Medulla oblongata (tissue), 1 donor: ENCODE data around the gene RIPOR3.
"Not testable (repeated sequence)": the region's sequence is repeated elsewhere in the genome, so short reads cannot be mapped to it uniquely, and the experiment has no call there.

Source experiments
- DNase-seq: peaks from one replicate; pipeline ENCODE4 v3.0.0-alpha.2; 2015; ENCODE audit errors: extremely low spot score

RIPOR3 gene

GRCh38 chr20:50724112-50724725 lies 32.9 kb upstream of the RIPOR3 start:
- DNase-seq: no peak

GRCh38 chr20:50723672-50724071 lies 32.3 kb upstream of the RIPOR3 start:
- no peak for DNase-seq

GRCh38 chr20:50722424-50723155 lies 31.2 kb upstream of the RIPOR3 start:
- DNase-seq: no peak

DNA sequence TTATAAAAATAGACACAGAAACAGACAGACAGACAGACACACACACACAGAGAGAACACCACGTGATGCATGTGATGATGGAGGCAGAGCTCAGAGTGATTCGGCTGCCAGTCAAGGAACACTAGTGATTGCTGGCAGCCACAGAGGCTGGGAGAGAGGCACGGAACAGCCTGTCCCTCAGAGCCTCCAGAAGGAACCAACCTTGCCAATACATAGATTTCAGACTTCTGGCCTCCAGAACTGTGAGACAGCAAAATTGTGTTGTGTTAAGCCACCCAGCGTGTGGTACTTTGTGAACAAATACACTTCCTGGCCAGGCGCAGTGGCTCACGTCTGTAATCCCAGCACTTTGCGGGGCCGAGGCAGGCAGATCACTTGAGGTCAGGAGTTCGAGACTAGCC lies 30.5 kb upstream of the RIPOR3 start:
- peak; percentile 59 for DNase-seq

DNA sequence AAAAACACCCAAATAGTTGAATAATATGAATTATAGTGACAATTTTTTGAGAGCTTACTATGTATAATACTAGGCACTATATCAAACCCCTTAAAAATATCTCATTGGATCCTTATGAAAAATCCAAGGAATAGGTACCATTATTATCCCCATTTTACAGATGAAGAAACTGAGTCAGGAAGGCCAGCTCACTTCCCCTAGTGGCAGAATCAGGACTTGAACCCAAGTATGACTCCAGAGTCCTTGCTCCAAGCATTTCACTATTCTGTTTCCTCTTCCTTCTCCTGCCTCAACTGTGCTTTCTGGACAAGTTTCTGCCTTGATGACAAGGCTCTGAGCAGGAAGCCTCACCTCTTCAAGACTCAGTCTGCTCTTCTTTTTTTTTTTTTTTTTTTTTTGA lies 29.2 kb upstream of the RIPOR3 start:
- DNase-seq: no peak

DNA sequence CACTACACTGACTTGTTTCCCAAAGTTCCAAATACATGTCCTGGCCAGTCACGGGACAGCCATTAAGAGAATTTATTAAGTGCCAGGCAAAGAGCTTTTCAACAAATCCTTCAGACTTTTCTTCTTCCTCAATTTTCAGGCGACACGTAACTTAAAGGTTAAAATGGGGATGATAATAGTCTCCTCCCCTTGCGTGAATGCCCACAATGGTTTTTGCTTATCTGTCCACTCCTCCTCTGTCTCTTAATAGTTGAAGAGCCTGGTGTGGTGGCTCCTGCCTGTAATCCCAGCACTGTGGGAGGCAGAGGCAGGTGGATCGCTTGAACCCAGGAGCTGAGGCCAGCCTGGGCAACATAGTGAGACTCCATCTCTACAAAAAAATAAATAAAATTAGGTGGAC lies 28.7 kb upstream of the RIPOR3 start:
- DNase-seq: no peak

DNA sequence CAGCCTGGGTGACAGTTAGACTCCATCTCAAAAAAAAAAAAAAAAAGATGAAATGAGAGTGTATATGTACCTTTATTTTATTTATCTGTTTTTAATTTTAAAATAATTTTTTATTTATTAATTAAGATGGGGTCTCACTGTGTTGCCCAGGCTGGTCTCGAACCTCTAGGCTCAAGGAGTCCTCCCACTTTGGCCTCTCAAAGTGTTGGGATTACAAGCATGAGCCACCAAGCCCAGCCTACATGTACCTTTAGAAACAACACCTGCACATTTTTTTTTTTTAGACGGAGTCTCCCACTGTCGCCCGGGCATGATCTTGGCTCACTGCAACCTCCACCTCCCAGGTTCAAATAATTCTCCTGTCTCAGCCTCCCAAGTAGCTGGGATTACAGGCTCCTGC lies 28.0 kb upstream of the RIPOR3 start:
- DNase-seq: no peak

DNA sequence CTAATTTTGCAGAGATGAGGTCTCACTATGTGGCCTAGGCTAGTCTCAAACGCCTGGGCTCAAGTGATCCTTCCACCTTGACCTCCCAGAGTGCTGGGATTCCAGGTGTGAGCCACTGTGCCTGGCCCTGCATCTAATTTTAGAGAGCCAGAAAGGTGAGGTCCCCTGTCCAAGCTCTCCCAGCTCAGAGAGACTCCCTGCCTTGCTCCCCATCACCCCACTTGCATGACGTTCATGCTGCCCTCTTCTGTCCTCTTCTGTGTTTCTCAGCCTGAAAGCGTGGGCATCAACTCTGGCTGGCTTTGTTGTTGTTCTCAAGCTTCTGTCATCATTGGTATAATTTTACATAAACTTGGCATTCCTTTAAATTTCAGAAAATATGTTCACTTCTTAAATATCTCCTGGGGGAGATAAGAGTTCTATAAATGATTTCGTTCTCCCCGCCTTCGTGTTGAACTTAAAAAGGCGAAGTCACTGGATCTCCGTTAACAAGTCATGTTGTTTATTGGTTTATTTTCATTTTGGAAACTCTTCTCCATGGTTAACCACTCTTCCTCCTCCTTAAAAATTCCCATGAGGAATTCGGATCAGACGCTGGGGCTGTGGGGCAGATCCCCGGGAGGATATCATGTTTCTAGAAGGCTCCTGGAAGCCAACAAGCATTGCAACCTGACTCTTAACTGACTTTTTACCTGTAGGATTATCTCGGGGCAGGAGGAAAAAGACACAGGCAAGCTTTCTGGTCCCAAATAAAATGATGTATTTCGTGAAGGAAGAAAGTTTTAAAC lies 26.8 kb upstream of the RIPOR3 start:
- no peak for DNase-seq

GRCh38 chr20:50717312-50717711 lies 26.0 kb upstream of the RIPOR3 start:
- DNase-seq: no peak

DNA sequence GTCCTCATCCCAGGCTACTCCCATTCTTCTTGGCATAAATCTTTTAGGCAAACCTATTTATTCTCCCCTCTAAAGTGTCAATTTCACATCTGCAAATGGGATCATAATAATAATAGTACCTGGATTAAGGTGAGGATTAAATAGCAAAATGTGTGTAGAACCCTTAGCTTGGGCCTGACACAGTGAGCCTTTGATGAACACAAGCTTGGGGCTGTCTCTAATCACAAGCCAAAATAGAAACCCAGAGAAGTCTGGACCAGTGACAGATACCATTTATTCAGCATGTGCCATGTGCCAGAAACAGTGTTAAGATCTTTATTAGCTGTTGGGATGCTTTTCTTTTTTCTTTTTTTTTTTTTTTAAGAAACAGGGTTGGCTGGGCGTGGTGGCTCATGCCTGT lies 25.2 kb upstream of the RIPOR3 start:
- DNase-seq: no peak

GRCh38 chr20:50715694-50716093 lies 24.4 kb upstream of the RIPOR3 start:
- no peak for DNase-seq

- DNase-seq: not testable (repeated sequence)
Observed at GRCh38 chr20:50714426-50714825, 23.1 kb upstream of the RIPOR3 start.

GRCh38 chr20:50713657-50714101 lies 22.3 kb upstream of the RIPOR3 start:
- peak; percentile 60 for DNase-seq

- no peak for DNase-seq
Observed at GRCh38 chr20:50712771-50713656, 21.7 kb upstream of the RIPOR3 start.

DNA sequence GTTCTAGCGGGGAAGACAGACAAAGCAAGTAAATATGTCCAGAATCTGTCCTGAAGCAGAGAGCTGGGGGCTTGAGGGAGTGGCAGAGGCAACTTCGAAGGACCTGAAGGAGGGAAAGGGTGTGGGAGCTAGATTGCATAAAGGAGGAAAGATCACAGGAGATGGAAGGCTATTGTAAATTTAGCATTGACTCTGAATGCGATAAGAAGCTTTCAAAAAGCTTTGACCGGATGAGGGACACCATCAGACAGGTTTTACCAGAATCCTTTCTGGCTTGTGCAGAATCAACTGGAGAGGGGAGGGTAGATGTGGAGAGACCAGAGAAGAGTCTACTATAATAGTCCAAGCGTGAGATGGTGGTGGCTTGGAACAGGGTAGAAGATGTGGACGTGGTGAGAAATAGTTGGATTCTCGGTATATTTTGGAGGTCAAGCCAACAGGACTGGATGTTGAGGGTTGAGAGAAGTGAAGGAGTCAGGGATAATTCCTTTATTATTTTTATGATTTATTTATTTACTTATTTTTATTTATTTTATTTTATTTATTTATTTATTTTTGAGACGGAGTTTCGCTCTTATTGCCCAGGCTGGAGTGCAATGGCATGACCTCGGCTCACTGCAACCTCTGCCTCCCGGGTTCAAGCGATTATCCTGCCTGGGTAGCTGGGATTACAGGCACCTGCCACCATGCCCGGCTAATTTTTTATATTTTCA lies 19.9 kb upstream of the RIPOR3 start:
- DNase-seq: no peak

- no peak for DNase-seq
Observed at GRCh38 chr20:50710492-50711063, 19.2 kb upstream of the RIPOR3 start.

DNA sequence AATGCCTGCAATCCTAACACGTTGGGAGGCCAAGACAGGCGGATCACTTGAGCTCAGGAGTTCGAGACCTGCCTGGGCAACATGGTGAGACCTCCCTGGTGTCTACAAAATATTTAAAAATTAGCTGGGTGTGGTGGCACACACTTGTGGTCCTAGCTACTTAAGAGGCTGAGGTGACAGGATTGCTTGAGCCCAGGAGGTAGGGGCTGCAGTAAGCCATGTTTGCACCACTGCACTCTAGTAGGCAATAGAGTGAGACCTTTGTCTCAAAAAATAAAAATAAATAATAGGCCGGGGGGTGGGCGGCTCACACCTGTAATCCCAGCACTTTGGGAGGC lies 18.3 kb upstream of the RIPOR3 start:
- DNase-seq: no peak

DNA sequence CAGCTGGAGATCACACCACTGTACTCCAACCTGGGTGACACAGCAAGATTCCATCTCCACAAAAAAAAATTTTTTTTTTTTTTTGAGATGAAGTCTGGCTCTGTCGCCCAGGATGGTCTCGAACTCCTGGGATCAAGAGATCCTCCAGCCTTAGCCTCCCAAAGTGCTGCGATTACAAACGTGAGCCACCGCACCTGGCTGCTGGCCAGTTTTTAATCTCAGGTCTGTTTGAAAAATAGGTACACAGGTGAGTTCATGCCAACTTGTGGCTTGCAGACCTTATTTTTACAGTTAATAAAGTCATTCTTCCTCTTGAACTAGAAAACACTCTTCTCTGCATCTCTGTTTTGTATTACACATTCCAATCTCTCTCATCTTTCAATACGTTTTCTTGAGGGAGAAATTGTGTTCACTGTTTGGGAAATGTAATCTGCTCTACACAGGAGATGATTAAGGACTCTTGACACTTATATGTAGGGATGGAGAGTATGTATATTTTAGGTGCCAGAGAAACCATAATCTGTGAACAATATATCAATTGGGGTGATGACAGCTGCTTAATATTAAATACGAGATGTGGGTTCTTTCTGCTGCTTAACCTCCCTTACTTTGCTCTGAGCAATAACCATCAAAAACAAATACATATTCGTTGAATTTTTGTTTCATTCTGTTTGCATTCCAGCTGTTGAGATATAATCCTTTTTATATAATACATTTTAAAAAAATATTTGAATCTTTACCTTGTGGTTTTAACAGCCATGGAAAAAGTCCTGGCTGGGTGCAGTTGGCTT lies 17.7 kb upstream of the RIPOR3 start:
- DNase-seq: no peak

- no peak for DNase-seq
Observed at GRCh38 chr20:50704971-50705370, 13.6 kb upstream of the RIPOR3 start.

- DNase-seq: no peak
Observed at GRCh38 chr20:50704514-50704913, 13.2 kb upstream of the RIPOR3 start.
